Measurements from ENCODE around the gene MSI2.

MSI2 gene

GRCh38 chr17:57649191-57649590 is 392.9 kb downstream of the MSI2 start:
- no peaks in the 10 kb centered on the region for H3K9me3 Mint-ChIP-seq
- ATAC-seq, result no peak
- no peak overlapping the region for H3K27ac Mint-ChIP-seq
- no peaks in the 10 kb centered on the region for H3K4me1 Mint-ChIP-seq
- H3K27me3 Mint-ChIP-seq, result no peaks in the 10 kb centered on the region
- H3K36me3 Mint-ChIP-seq, result peaks cover 12% of the 10 kb centered on the region
- H3K4me3 Mint-ChIP-seq, result no peak overlapping the region

- no peak overlapping the region for H3K27ac Mint-ChIP-seq
- no peaks in the 10 kb centered on the region for H3K9me3 Mint-ChIP-seq
- H3K4me3 Mint-ChIP-seq, result no peak overlapping the region
- ATAC-seq, result no peak
- H3K36me3 Mint-ChIP-seq, result peaks cover 15% of the 10 kb centered on the region
- H3K27me3 Mint-ChIP-seq, result no peaks in the 10 kb centered on the region
- no peaks in the 10 kb centered on the region for H3K4me1 Mint-ChIP-seq
Observed at GRCh38 chr17:57649731-57650484, 393.6 kb downstream of the MSI2 start.

GRCh38 chr17:57650548-57650947 is 394.2 kb downstream of the MSI2 start:
- H3K27me3 Mint-ChIP-seq, result no peaks in the 10 kb centered on the region
- H3K4me1 Mint-ChIP-seq, result no peaks in the 10 kb centered on the region
- H3K9me3 Mint-ChIP-seq, result no peaks in the 10 kb centered on the region
- no peak for ATAC-seq
- H3K27ac Mint-ChIP-seq, result no peak overlapping the region
- H3K36me3 Mint-ChIP-seq, result peaks cover 17% of the 10 kb centered on the region
- H3K4me3 Mint-ChIP-seq, result no peak overlapping the region

- Mint-ChIP-seq H3K36me3 (peaks cover 26% of the 10 kb centered on the region), H3K4me3 (no peak overlapping the region), H3K9me3 (no peaks in the 10 kb centered on the region), H3K27me3 (no peaks in the 10 kb centered on the region), H3K27ac (no peak overlapping the region), H3K4me1 (no peaks in the 10 kb centered on the region)
- no peak for ATAC-seq
Observed at GRCh38 chr17:57651451-57651850, 395.1 kb downstream of the MSI2 start.

GRCh38 chr17:57651996-57652395 is 395.7 kb downstream of the MSI2 start:
- H3K27ac Mint-ChIP-seq, result no peak overlapping the region
- no peaks in the 10 kb centered on the region for H3K9me3 Mint-ChIP-seq
- H3K4me3 Mint-ChIP-seq, result no peak overlapping the region
- ATAC-seq, result no peak
- H3K27me3 Mint-ChIP-seq, result no peaks in the 10 kb centered on the region
- no peaks in the 10 kb centered on the region for H3K4me1 Mint-ChIP-seq
- peaks cover 32% of the 10 kb centered on the region for H3K36me3 Mint-ChIP-seq

GRCh38 chr17:57652811-57653210 is 396.5 kb downstream of the MSI2 start:
- H3K36me3 Mint-ChIP-seq, result peaks cover 35% of the 10 kb centered on the region
- H3K4me3 Mint-ChIP-seq, result no peak overlapping the region
- no peak for ATAC-seq
- no peaks in the 10 kb centered on the region for H3K27me3 Mint-ChIP-seq
- no peak overlapping the region for H3K27ac Mint-ChIP-seq
- no peaks in the 10 kb centered on the region for H3K4me1 Mint-ChIP-seq
- H3K9me3 Mint-ChIP-seq, result no peaks in the 10 kb centered on the region

- peaks cover 35% of the 10 kb centered on the region for H3K36me3 Mint-ChIP-seq
- H3K4me3 Mint-ChIP-seq, result no peak overlapping the region
- H3K4me1 Mint-ChIP-seq, result no peaks in the 10 kb centered on the region
- H3K27me3 Mint-ChIP-seq, result no peaks in the 10 kb centered on the region
- ATAC-seq, result no peak
- no peak overlapping the region for H3K27ac Mint-ChIP-seq
- no peaks in the 10 kb centered on the region for H3K9me3 Mint-ChIP-seq
Observed at GRCh38 chr17:57653279-57653678, 397.0 kb downstream of the MSI2 start.

- no peak for ATAC-seq
- Mint-ChIP-seq H3K4me3 (no peak overlapping the region), H3K4me1 (no peaks in the 10 kb centered on the region), H3K27me3 (no peaks in the 10 kb centered on the region), H3K36me3 (peaks cover 35% of the 10 kb centered on the region), H3K9me3 (no peaks in the 10 kb centered on the region), H3K27ac (no peak overlapping the region)
Observed at GRCh38 chr17:57654040-57654775, 397.9 kb downstream of the MSI2 start.

- Mint-ChIP-seq H3K4me3 (no peak overlapping the region), H3K36me3 (peaks cover 38% of the 10 kb centered on the region), H3K9me3 (no peaks in the 10 kb centered on the region), H3K27me3 (no peaks in the 10 kb centered on the region), H3K27ac (no peak overlapping the region), H3K4me1 (no peaks in the 10 kb centered on the region)
- ATAC-seq, result no peak
Observed at GRCh38 chr17:57655553-57655952, 399.2 kb downstream of the MSI2 start.

- Mint-ChIP-seq H3K36me3 (peaks cover 42% of the 10 kb centered on the region), H3K27ac (no peak overlapping the region), H3K4me3 (no peak overlapping the region), H3K4me1 (no peaks in the 10 kb centered on the region), H3K9me3 (no peaks in the 10 kb centered on the region), H3K27me3 (no peaks in the 10 kb centered on the region)
- ATAC-seq, result no peak
Observed at GRCh38 chr17:57657211-57657610, 400.9 kb downstream of the MSI2 start.

- no peak overlapping the region for H3K4me3 Mint-ChIP-seq
- no peaks in the 10 kb centered on the region for H3K9me3 Mint-ChIP-seq
- no peak for ATAC-seq
- H3K36me3 Mint-ChIP-seq, result peaks cover 15% of the 10 kb centered on the region
- H3K27me3 Mint-ChIP-seq, result no peaks in the 10 kb centered on the region
- no peak overlapping the region for H3K27ac Mint-ChIP-seq
- peaks cover 33% of the 10 kb centered on the region for H3K4me1 Mint-ChIP-seq
Observed at GRCh38 chr17:57662041-57662440, 405.7 kb downstream of the MSI2 start.

GRCh38 chr17:57662644-57663308 is 406.5 kb downstream of the MSI2 start:
- Mint-ChIP-seq H3K36me3 (peaks cover 12% of the 10 kb centered on the region), H3K4me3 (peak overlapping the region; percentile 80), H3K9me3 (no peaks in the 10 kb centered on the region), H3K4me1 (peaks cover 34% of the 10 kb centered on the region), H3K27ac (peak overlapping the region; percentile 78), H3K27me3 (no peaks in the 10 kb centered on the region)
- peak; percentile 88 for ATAC-seq

- H3K36me3 Mint-ChIP-seq, result peaks cover 12% of the 10 kb centered on the region
- H3K9me3 Mint-ChIP-seq, result no peaks in the 10 kb centered on the region
- H3K4me1 Mint-ChIP-seq, result peaks cover 34% of the 10 kb centered on the region
- peak overlapping the region; percentile 80 for H3K4me3 Mint-ChIP-seq
- H3K27me3 Mint-ChIP-seq, result no peaks in the 10 kb centered on the region
- peak overlapping the region; percentile 78 for H3K27ac Mint-ChIP-seq
- ATAC-seq, result no peak
Observed at GRCh38 chr17:57663326-57664070, 407.2 kb downstream of the MSI2 start.

GRCh38 chr17:57665128-57665527 is 408.8 kb downstream of the MSI2 start:
- H3K27ac Mint-ChIP-seq, result peak overlapping the region; percentile 75
- no peaks in the 10 kb centered on the region for H3K9me3 Mint-ChIP-seq
- ATAC-seq, result no peak
- H3K4me1 Mint-ChIP-seq, result peaks cover 34% of the 10 kb centered on the region
- H3K36me3 Mint-ChIP-seq, result peaks cover 12% of the 10 kb centered on the region
- no peaks in the 10 kb centered on the region for H3K27me3 Mint-ChIP-seq
- H3K4me3 Mint-ChIP-seq, result no peak overlapping the region

GRCh38 chr17:57665696-57666095 is 409.4 kb downstream of the MSI2 start:
- ATAC-seq, result no peak
- no peaks in the 10 kb centered on the region for H3K9me3 Mint-ChIP-seq
- no peak overlapping the region for H3K4me3 Mint-ChIP-seq
- peaks cover 6% of the 10 kb centered on the region for H3K36me3 Mint-ChIP-seq
- H3K4me1 Mint-ChIP-seq, result peaks cover 34% of the 10 kb centered on the region
- no peaks in the 10 kb centered on the region for H3K27me3 Mint-ChIP-seq
- H3K27ac Mint-ChIP-seq, result peak overlapping the region; percentile 57

All from stimulated activated memory B cell treated with anti-CD40 and anti-IgM and Interleukin-4, amounts not matched to agents 10 μg/mL and 1 μg/mL and 100 μg/mL, for 72 hours (primary cell).